Thoracic aorta endothelial cell (primary cell): ENCODE results near the gene CENPVL1. TPM values are rescaled to one million over a fixed set of nuclear protein-coding genes. Genes with fewer than 3 reads are reported as not detected.

Experiments
- total RNA-seq: library from RNA; depleted of rRNA; stranded (reverse); fragments of >200 nt; gene quantifications from 2 replicates; pipeline ENCODE4 v1.2.3, GENCODE V29; 2012

CENPVL1 gene
- total RNA-seq: not detected in 2 replicates

DNA sequence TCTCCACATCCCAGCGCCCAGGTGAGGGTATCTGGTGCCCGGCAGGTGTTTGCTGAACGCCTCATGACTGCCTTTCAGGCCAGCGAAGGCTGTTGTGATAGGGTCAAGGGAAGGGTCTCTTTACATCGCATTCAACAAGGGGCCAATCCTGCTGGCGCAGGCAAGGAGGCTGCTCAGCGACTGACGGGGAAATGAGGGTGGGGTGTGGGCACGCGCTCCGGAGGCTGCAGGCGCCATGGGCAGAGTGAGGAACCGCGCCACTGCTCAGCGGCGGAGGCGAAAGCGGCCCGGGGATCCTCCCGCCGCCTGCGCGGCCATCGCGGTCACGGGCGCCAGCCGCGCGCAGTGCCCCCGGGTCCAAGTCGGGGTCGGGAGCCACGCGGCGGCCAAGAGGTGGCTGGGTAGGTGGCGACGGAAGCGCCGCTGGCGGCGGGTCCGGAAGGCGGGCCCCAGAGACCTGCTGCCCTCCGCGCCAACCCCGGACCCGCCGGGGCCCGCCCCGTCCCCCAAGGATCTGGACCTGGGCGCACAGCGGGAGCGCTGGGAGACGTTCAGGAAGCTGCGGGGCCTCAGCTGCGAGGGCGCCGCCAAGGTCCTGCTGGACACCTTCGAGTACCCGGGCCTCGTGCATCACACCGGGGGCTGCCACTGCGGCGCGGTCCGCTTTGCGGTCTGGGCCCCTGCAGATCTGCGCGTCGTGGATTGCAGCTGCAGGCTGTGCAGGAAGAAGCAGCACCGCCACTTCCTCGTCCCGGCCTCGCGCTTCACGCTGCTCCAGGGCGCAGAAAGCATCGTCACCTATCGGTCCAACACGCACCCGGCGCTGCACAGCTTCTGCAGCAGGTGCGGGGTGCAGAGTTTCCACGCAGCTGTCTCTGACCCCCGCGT is at the start of gene CENPVL1:
TSS of gene CENPVL1 (plus strand) at position 236 of the 888 bp plus-strand sequence. CDS start at position 236, 0 bp downstream.

DNA sequence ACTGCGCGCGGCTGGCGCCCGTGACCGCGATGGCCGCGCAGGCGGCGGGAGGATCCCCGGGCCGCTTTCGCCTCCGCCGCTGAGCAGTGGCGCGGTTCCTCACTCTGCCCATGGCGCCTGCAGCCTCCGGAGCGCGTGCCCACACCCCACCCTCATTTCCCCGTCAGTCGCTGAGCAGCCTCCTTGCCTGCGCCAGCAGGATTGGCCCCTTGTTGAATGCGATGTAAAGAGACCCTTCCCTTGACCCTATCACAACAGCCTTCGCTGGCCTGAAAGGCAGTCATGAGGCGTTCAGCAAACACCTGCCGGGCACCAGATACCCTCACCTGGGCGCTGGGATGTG is 27.6 kb upstream of the CENPVL1 start, which contains the start of gene CENPVL2:
TSS of gene CENPVL2 (minus strand) at position 112 of the 343 bp plus-strand sequence. CDS start at position 112, 0 bp downstream.

DNA sequence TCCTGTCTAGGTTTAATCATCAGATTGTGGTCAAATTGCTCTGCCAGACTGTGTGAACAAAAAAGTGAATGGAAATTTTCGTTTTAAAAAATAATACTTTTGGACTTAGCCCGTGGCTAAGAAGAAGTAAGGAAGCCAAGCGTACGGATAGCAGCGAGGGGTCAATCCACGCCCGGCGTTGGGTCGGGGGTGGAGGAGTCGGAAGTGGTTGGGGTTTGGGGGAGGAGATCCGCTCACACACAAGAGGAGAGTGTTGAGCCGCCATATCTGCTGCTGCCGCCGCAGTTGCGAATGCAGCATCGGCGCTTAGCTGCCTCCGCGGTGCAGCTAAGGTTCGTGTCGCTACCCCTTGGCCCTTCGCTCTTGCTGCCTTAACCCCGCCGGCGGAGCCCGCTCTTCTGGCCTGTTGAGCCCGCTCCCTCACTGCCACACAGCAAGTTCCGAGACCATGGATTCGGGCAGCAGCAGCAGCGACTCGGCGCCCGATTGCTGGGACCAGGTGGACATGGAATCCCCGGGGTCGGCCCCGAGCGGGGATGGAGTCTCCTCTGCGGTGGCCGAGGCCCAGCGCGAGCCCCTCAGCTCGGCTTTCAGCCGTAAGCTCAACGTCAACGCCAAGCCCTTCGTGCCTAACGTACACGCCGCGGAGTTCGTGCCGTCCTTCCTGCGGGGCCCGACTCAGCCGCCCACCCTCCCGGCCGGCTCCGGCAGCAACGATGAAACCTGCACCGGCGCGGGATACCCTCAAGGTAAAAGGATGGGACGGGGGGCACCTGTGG is 33.1 kb downstream of the CENPVL1 start, which contains the start of gene GSPT2:
TSS of gene GSPT2 (plus strand) at position 264 of the 779 bp plus-strand sequence. CDS start at position 449, 185 bp downstream.

Other genes with a start within 250 kb of the CENPVL1 start
- gene NUDT11, start 213.9 kb upstream of the CENPVL1 start, total RNA-seq: 4.6 and 9.0 TPM in 2 replicates
- gene CENPVL3, start 91.6 kb upstream of the CENPVL1 start, total RNA-seq: not detected in 2 replicates
- not detected in 2 replicates for gene CENPVL2, start 27.7 kb upstream of the CENPVL1 start, total RNA-seq
- 9.5 and 9.7 TPM in 2 replicates for gene GSPT2, start 32.9 kb downstream of the CENPVL1 start, total RNA-seq
- 139 and 187 TPM in 2 replicates for gene MAGED1, start 183.1 kb downstream of the CENPVL1 start, total RNA-seq